Neural progenitor cell (in vitro differentiated cells): ENCODE measurements around the gene PADI4. TPM values are rescaled to one million over a fixed set of nuclear protein-coding genes. Genes with fewer than 3 reads are reported as not detected.

Source experiments
- DNase-seq: peaks from one replicate; pipeline ENCODE4 v3.0.0-alpha.2; 2016; ENCODE audit warnings: low spot score
- H2AFZ ChIP-seq: fragments of 200-600 bp; sonication (generic); replicated peaks from 2 replicates; pipeline ENCODE4 v1.6.1; 2016; ENCODE audit warnings: antibody characterized with exemption
- H3F3A ChIP-seq: fragments of 200-600 bp; sonication (generic); 2 replicates; pipeline ENCODE4 v1.6.1; 2016; ENCODE audit warnings: antibody characterized with exemption, low read depth
- H3K27ac ChIP-seq: fragments of 200-600 bp; sonication (generic); 2 replicates; pipeline ENCODE4 v1.5.1; 2016; ENCODE audit warnings: mild to moderate bottlenecking
- H3K27me3 ChIP-seq: fragments of 200-600 bp; sonication (generic); 2 replicates; pipeline ENCODE4 v1.6.1; 2016; ENCODE audit warnings: mild to moderate bottlenecking, moderate library complexity
- H3K36me3 ChIP-seq: fragments of 200-600 bp; sonication (generic); 2 replicates; pipeline ENCODE4 v1.5.1; 2016
- H3K4me1 ChIP-seq: fragments of 200-600 bp; sonication (generic); 2 replicates; pipeline ENCODE4 v1.6.1; 2016; ENCODE audit warnings: mixed run types
- H3K4me2 ChIP-seq: fragments of 200-600 bp; sonication (generic); 2 replicates; pipeline ENCODE4 v1.6.1; 2016
- H3K4me3 ChIP-seq: fragments of 200-600 bp; sonication (generic); 2 replicates; pipeline ENCODE4 v1.5.1; 2016
- H3K79me2 ChIP-seq: fragments of 200-600 bp; sonication (generic); 2 replicates; pipeline ENCODE4 v1.6.1; 2016; ENCODE audit warnings: low read depth
- H3K9ac ChIP-seq: fragments of 200-600 bp; sonication (generic); 2 replicates; pipeline ENCODE4 v1.6.1; 2016
- H3K9me3 ChIP-seq: fragments of 200-600 bp; sonication (generic); 2 replicates; pipeline ENCODE4 v1.5.1; 2016; ENCODE audit warnings: low read depth
- H4K20me1 ChIP-seq: fragments of 200-600 bp; sonication (generic); 2 replicates; pipeline ENCODE4 v1.6.1; 2016; ENCODE audit warnings: low read depth
- H3K27ac Mint-ChIP-seq: 3 replicates; pipeline ENCODE4 v1.8.0; 2021; ENCODE audit warnings: mixed read lengths
- H3K27me3 Mint-ChIP-seq: 2 replicates; pipeline ENCODE4 v1.8.0; 2022; ENCODE audit warnings: low read depth, mild to moderate bottlenecking, inconsistent platforms, moderate library complexity, mixed read lengths; ENCODE audit not compliant: insufficient read depth
- H3K36me3 Mint-ChIP-seq: 3 replicates; pipeline ENCODE4 v1.8.0; 2021; ENCODE audit warnings: mixed read lengths
- H3K4me1 Mint-ChIP-seq: 3 replicates; pipeline ENCODE4 v1.8.0; 2021; ENCODE audit warnings: mixed read lengths
- H3K4me3 Mint-ChIP-seq: 3 replicates; pipeline ENCODE4 v1.8.0; 2021; ENCODE audit warnings: mild to moderate bottlenecking, moderate library complexity, mixed read lengths
- H3K9me3 Mint-ChIP-seq: 3 replicates; pipeline ENCODE4 v1.8.0; 2020; ENCODE audit warnings: mixed read lengths
- CTCF ChIP-seq: fragments of 200-600 bp; sonication (generic); IDR thresholded peaks from 2 replicates; pipeline ENCODE4 v1.5.1; 2017; ENCODE audit warnings: antibody characterized with exemption, mild to moderate bottlenecking
- EZH2 ChIP-seq: fragments of 200-600 bp; sonication (generic); IDR thresholded peaks from 2 replicates; pipeline ENCODE4 v1.6.1; 2017; ENCODE audit warnings: antibody characterized with exemption, mild to moderate bottlenecking, moderate library complexity
- EZH2phosphoT487 ChIP-seq: fragments of 200-600 bp; sonication (generic); IDR thresholded peaks from 2 replicates; pipeline ENCODE4 v1.6.1; 2017; ENCODE audit warnings: antibody characterized with exemption
- total RNA-seq: library from RNA; depleted of rRNA; stranded (reverse); fragments of >200 nt; gene quantifications from 2 replicates; pipeline ENCODE4 v1.2.3, GENCODE V29; 2015; ENCODE audit warnings: low replicate concordance

PADI4 gene
- total RNA-seq, 1 donor from 2014 or later, result not detected

GRCh38 chr1:17260264-17260663, 47.7 kb upstream of the PADI4 start:
- Mint-ChIP-seq H3K9me3 (no peaks in the 10 kb centered on the region), H3K27ac (no peak overlapping the region), H3K36me3 (no peaks in the 10 kb centered on the region), H3K4me1 (peaks cover 2% of the 10 kb centered on the region), H3K4me3 (no peak overlapping the region), H3K27me3 (no peaks in the 10 kb centered on the region)
- H3K79me2 ChIP-seq, result no peaks in the 10 kb centered on the region
- H2AFZ ChIP-seq, result no peak overlapping the region
- H3K9me3 ChIP-seq, result no peaks in the 10 kb centered on the region
- TF ChIP-seq EZH2phosphoT487 (no peak), EZH2 (no peak), CTCF (no peak)
- H4K20me1 ChIP-seq, result no peaks in the 10 kb centered on the region
- no peaks in the 10 kb centered on the region for H3F3A ChIP-seq
- H3K36me3 ChIP-seq, result no peaks in the 10 kb centered on the region
- H3K9ac ChIP-seq, result no peak overlapping the region
- no peak overlapping the region for H3K4me3 ChIP-seq
- no peak overlapping the region for H3K27ac ChIP-seq
- H3K27me3 ChIP-seq, result no peaks in the 10 kb centered on the region
- no peaks in the 10 kb centered on the region for H3K4me1 ChIP-seq
- no peak for DNase-seq
- H3K4me2 ChIP-seq, result no peak overlapping the region

DNA sequence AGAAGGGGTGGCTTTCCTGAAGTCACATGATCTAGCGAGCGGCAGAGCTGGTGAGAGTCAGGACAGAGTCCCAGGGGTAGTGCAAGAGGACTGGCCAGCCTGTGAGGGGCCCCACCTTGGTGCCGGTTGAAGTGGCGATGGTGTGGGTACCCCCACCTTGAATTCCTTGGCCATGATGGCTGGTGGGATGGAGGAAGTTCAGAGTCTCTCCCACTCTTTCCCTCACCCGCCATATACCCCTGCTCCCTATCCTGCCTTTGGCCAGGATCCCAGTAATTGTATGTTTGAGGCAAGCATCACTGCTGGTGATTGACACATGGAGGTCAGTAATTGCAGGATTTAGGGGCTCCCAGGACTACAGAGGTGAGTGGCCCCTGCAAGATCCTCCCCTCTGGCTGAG, 47.3 kb upstream of the PADI4 start:
- H2AFZ ChIP-seq, result no peak overlapping the region
- DNase-seq, result no peak
- H3K9me3 ChIP-seq, result no peaks in the 10 kb centered on the region
- TF ChIP-seq CTCF, result no peak
- no peak for TF ChIP-seq EZH2
- no peak for TF ChIP-seq EZH2phosphoT487
- H3K9ac ChIP-seq, result no peak overlapping the region
- no peak overlapping the region for H3K4me3 Mint-ChIP-seq
- no peak overlapping the region for H3K27ac Mint-ChIP-seq
- peaks cover 2% of the 10 kb centered on the region for H3K4me1 Mint-ChIP-seq
- H3K4me2 ChIP-seq, result no peak overlapping the region
- no peak overlapping the region for H3K27ac ChIP-seq
- H3K9me3 Mint-ChIP-seq, result no peaks in the 10 kb centered on the region
- no peaks in the 10 kb centered on the region for H3K4me1 ChIP-seq
- H3K27me3 Mint-ChIP-seq, result no peaks in the 10 kb centered on the region
- no peaks in the 10 kb centered on the region for H4K20me1 ChIP-seq
- no peaks in the 10 kb centered on the region for H3K36me3 Mint-ChIP-seq
- no peaks in the 10 kb centered on the region for H3K27me3 ChIP-seq
- no peak overlapping the region for H3K4me3 ChIP-seq
- no peaks in the 10 kb centered on the region for H3K36me3 ChIP-seq
- no peaks in the 10 kb centered on the region for H3K79me2 ChIP-seq
- no peaks in the 10 kb centered on the region for H3F3A ChIP-seq

DNA sequence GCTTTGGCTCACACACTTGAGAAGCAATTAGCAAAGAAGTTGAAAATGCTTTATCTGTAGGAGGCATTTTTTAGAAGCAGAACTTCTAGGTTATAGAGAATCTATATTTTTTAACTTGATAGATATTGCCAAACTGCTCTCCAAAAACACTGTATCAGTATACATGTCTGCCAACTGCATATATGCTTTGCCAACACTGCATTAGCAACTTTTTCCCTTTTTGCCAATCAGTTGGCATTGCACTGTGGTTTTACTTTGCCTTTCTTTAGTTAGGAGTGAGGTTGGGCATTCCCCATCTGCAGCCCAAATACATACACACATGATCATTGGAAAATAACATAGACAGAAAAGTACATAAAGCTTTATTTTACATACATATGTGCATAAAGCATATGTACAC, 44.1 kb upstream of the PADI4 start:
- TF ChIP-seq EZH2, result no peak
- Histone ChIP-seq H3K9me3 (no peaks in the 10 kb centered on the region), H4K20me1 (no peaks in the 10 kb centered on the region), H3K4me1 (no peaks in the 10 kb centered on the region), H3F3A (no peaks in the 10 kb centered on the region), H3K9ac (no peak overlapping the region), H3K27ac (no peak overlapping the region), H3K4me2 (no peak overlapping the region), H3K36me3 (no peaks in the 10 kb centered on the region), H3K4me3 (no peak overlapping the region), H3K79me2 (no peaks in the 10 kb centered on the region), H3K27me3 (no peaks in the 10 kb centered on the region), H2AFZ (no peak overlapping the region)
- Mint-ChIP-seq H3K9me3 (no peaks in the 10 kb centered on the region), H3K4me3 (no peak overlapping the region), H3K36me3 (no peaks in the 10 kb centered on the region), H3K27ac (no peak overlapping the region), H3K27me3 (peaks cover 4% of the 10 kb centered on the region), H3K4me1 (no peaks in the 10 kb centered on the region)
- no peak for DNase-seq

- H3K36me3 ChIP-seq, result no peaks in the 10 kb centered on the region
- H3K9ac ChIP-seq, result no peak overlapping the region
- no peaks in the 10 kb centered on the region for H3K9me3 Mint-ChIP-seq
- H3K27me3 Mint-ChIP-seq, result peaks cover 4% of the 10 kb centered on the region
- TF ChIP-seq EZH2 (no peak), CTCF (no peak), EZH2phosphoT487 (no peak)
- no peak overlapping the region for H3K4me3 ChIP-seq
- H3K79me2 ChIP-seq, result no peaks in the 10 kb centered on the region
- no peak overlapping the region for H2AFZ ChIP-seq
- no peak overlapping the region for H3K4me2 ChIP-seq
- H3K27ac Mint-ChIP-seq, result no peak overlapping the region
- no peaks in the 10 kb centered on the region for H3K27me3 ChIP-seq
- H3K27ac ChIP-seq, result no peak overlapping the region
- H3F3A ChIP-seq, result no peaks in the 10 kb centered on the region
- no peaks in the 10 kb centered on the region for H3K9me3 ChIP-seq
- H3K4me1 ChIP-seq, result no peaks in the 10 kb centered on the region
- H4K20me1 ChIP-seq, result no peaks in the 10 kb centered on the region
- H3K4me1 Mint-ChIP-seq, result no peaks in the 10 kb centered on the region
- no peak for DNase-seq
- no peak overlapping the region for H3K4me3 Mint-ChIP-seq
- no peaks in the 10 kb centered on the region for H3K36me3 Mint-ChIP-seq
Observed at GRCh38 chr1:17264470-17264869, 43.5 kb upstream of the PADI4 start.
